Ovary (tissue), 3 donors: ENCODE data around the gene EVX1.

Source experiments
- CTCF ChIP-seq, 3 donors: fragments of 450-650 bp in 2 of 3; fragments of 200-600 bp in 1 of 3; IDR thresholded peaks; one replicate each; pipeline versions ENCODE4 v1.5.1 to v1.8.0; 2016 to 2022; ENCODE audit warnings: antibody characterized with exemption in 3 of 3, mild to moderate bottlenecking in 1 of 3
- POLR2A ChIP-seq: fragments of 450-650 bp; IDR thresholded peaks from one replicate; pipeline ENCODE4 v1.6.1; 2017; ENCODE audit warnings: antibody characterized with exemption, mild to moderate bottlenecking, moderate library complexity
- donor health status: DM: no; HTN: no; CAD: no.

GRCh38 chr7:27245798-27246691 lies 3.4 kb downstream of the EVX1 start:
- no peak for TF ChIP-seq CTCF (IDR thresholded peaks at IDR 0.05)
- no peak for TF ChIP-seq POLR2A
